Mesothelial cell of epicardium (in vitro differentiated cells): ENCODE data around the gene LEMD2. TPM values are rescaled to one million over a fixed set of nuclear protein-coding genes. Genes with fewer than 3 reads are reported as not detected.

Experiments
- DNase-seq, 2 experiments: peaks; one replicate each; pipeline ENCODE4 v3.0.0; 2021; ENCODE audit warnings: low spot score in 2 of 2; ENCODE audit not compliant: unreplicated experiment in 2 of 2
- H3K27ac Mint-ChIP-seq: 2 replicates; pipeline ENCODE4 v1.8.0; 2021; ENCODE audit warnings: mixed read lengths
- H3K27me3 Mint-ChIP-seq: 2 replicates; pipeline ENCODE4 v1.8.0; 2021; ENCODE audit warnings: low read depth, mixed read lengths
- H3K36me3 Mint-ChIP-seq: 2 replicates; pipeline ENCODE4 v1.8.0; 2021; ENCODE audit warnings: mixed read lengths
- H3K4me1 Mint-ChIP-seq: 2 replicates; pipeline ENCODE4 v1.8.0; 2021; ENCODE audit warnings: mixed read lengths
- H3K4me3 Mint-ChIP-seq: 2 replicates; pipeline ENCODE4 v1.8.0; 2021; ENCODE audit warnings: mild to moderate bottlenecking, moderate library complexity, mixed read lengths
- H3K9me3 Mint-ChIP-seq: 2 replicates; pipeline ENCODE4 v1.8.0; 2021; ENCODE audit warnings: mixed read lengths
- total RNA-seq: library from RNA; stranded (reverse); gene quantifications from 3 replicates; pipeline ENCODE4 v1.2.1, GENCODE V29; 2021
- TF ChIP-seq, protein P1 (sequence below): fragments of 200-600 bp; sonication (generic); IDR thresholded peaks from one replicate; pipeline ENCODE4 v1.5.0; 2021; ENCODE audit warnings: antibody characterized with exemption; ENCODE audit not compliant: unreplicated experiment

Gene LEMD2
- total RNA-seq, 1 donor from 2014 or later = 85.3 TPM

DNA sequence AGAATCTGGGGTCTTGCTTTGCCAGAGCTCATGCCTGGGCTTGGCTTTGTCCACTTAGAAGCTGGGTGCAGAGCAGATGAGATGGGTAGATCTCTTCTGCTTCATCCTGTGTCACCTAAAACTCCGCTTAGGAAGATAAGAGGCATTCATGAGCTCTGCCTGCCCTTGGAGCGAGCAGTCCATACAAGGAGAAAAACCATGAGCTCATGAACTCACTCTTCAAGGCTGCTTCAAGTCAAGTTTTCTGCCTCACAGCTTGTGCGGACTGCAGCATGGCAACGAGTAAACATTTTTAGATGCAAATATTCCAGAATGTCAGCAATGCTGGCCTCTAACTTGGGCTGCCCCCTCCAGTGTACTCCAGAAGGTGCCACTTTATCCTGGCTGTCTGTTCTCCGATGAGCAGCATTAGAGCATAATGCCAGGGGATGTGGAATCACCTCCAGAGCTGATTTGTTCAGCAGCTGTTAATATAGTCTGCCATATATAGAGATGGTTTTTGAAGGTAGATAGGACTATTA is 66.8 kb downstream of the LEMD2 start:
- no peak for DNase-seq
- Mint-ChIP-seq H3K9me3 (no peaks in the 10 kb centered on the region), H3K27me3 (peaks cover 28% of the 10 kb centered on the region), H3K36me3 (no peaks in the 10 kb centered on the region), H3K4me3 (no peak overlapping the region), H3K4me1 (peaks cover 9% of the 10 kb centered on the region), H3K27ac (no peak overlapping the region)
- TF ChIP-seq, protein P1, sequence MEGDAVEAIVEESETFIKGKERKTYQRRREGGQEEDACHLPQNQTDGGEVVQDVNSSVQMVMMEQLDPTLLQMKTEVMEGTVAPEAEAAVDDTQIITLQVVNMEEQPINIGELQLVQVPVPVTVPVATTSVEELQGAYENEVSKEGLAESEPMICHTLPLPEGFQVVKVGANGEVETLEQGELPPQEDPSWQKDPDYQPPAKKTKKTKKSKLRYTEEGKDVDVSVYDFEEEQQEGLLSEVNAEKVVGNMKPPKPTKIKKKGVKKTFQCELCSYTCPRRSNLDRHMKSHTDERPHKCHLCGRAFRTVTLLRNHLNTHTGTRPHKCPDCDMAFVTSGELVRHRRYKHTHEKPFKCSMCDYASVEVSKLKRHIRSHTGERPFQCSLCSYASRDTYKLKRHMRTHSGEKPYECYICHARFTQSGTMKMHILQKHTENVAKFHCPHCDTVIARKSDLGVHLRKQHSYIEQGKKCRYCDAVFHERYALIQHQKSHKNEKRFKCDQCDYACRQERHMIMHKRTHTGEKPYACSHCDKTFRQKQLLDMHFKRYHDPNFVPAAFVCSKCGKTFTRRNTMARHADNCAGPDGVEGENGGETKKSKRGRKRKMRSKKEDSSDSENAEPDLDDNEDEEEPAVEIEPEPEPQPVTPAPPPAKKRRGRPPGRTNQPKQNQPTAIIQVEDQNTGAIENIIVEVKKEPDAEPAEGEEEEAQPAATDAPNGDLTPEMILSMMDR = no peak

DNA sequence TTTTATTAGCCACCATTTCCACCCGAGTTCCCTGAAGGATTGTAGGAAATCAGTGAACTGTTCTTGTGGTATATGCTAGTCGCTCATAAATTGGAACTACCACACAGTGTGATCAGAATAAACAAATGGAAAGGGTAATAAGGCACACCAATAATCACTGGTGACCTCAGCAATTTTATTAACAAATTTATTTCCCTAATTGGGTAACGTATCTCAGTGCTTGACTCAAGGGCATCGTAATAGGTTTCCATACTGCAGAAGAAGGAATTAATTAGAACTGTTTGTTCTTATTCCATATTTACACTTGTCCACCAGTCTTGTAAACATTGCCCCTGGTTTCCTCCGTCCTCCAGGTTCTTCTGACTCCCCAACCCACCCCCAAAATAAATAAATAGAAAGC is 67.4 kb downstream of the LEMD2 start:
- Mint-ChIP-seq H3K4me1 (peaks cover 9% of the 10 kb centered on the region), H3K36me3 (no peaks in the 10 kb centered on the region), H3K27ac (no peak overlapping the region), H3K9me3 (no peaks in the 10 kb centered on the region), H3K4me3 (no peak overlapping the region), H3K27me3 (peaks cover 28% of the 10 kb centered on the region)
- DNase-seq = no peak
- TF ChIP-seq, protein P1 = no peak

Other genes with a start within 250 kb of the LEMD2 start
- 14.0 to 15.1 TPM (median 15.0 TPM) in 3 replicates for gene BAK1, start 208.9 kb downstream of the LEMD2 start, total RNA-seq
- 6.3 to 6.4 TPM (median 6.4 TPM) in 3 replicates for gene ITPR3, start 167.8 kb downstream of the LEMD2 start, total RNA-seq
- 79.0 to 79.6 TPM (median 79.4 TPM) in 3 replicates for gene UQCC2, start 77.4 kb downstream of the LEMD2 start, total RNA-seq
- 0.11 to 0.16 TPM in 2 of 3 replicates, not detected in the other for gene IP6K3, start 42.2 kb downstream of the LEMD2 start, total RNA-seq
- not detected in 3 replicates for gene MLN, start 14.9 kb upstream of the LEMD2 start, total RNA-seq